Left lobe of liver (tissue), 1 donor: ENCODE results near the gene ISG20. TPM values are rescaled to one million over a fixed set of nuclear protein-coding genes. Genes with fewer than 3 reads are reported as not detected.

Experiments used
- total RNA-seq: library from RNA; stranded (reverse); gene quantifications from one replicate; pipeline ENCODE4 v1.2.1, GENCODE V29; 2021
- donor health status: DM: no; HTN: yes; CAD: no.

Gene ISG20
- total RNA-seq, 1 donor from 2014 or later = 5.7 TPM

Other genes starting within 250 kb of the ISG20 start
- gene MRPL46, start 171.6 kb upstream of the ISG20 start, total RNA-seq = 35.1 TPM
- gene MRPS11, start 171.3 kb upstream of the ISG20 start, total RNA-seq = 34.5 TPM
- 1.8 TPM for gene DET1, start 92.3 kb upstream of the ISG20 start, total RNA-seq
- 7.1 TPM for gene AEN, start 17.7 kb upstream of the ISG20 start, total RNA-seq
- not detected for gene ACAN, start 164.4 kb downstream of the ISG20 start, total RNA-seq